Kidney epithelial cell (primary cell): ENCODE data around the gene UBE2K. TPM values are rescaled to one million over a fixed set of nuclear protein-coding genes. Genes with fewer than 3 reads are reported as not detected.
"Not testable (repeated sequence)": the region's sequence is repeated elsewhere in the genome, so short reads cannot be mapped to it uniquely, and the experiment has no call there.

Source experiments
- DNase-seq: peaks from one replicate; pipeline ENCODE4 v3.0.0-alpha.2; 2010; ENCODE audit warnings: low read depth
- H3K27me3 ChIP-seq: 2 replicates; pipeline ENCODE4 v1.6.0; 2011; ENCODE audit warnings: low read length; ENCODE audit not compliant: control insufficient read depth, insufficient read depth
- H3K36me3 ChIP-seq: 2 replicates; pipeline ENCODE4 v1.5.1; 2011; ENCODE audit warnings: low read length; ENCODE audit not compliant: control insufficient read depth, insufficient read depth
- H3K4me3 ChIP-seq: 2 replicates; pipeline ENCODE4 v1.5.1; 2011; ENCODE audit warnings: low read depth, mild to moderate bottlenecking, control low read depth, low read length
- CTCF ChIP-seq: IDR thresholded peaks from 2 replicates; pipeline ENCODE4 v1.5.1; 2011; ENCODE audit warnings: mild to moderate bottlenecking, moderate library complexity, low read length, control low read depth, inconsistent platforms; ENCODE audit not compliant: insufficient read depth, poor library complexity, severe bottlenecking
- total RNA-seq: library from RNA; depleted of rRNA; stranded (reverse); fragments of >200 nt; gene quantifications from 2 replicates; pipeline ENCODE4 v1.2.3, GENCODE V29; 2015

UBE2K gene
- total RNA-seq, 1 donor from 2014 or later: 24.9 TPM

GRCh38 chr4:39655876-39656275, 42.1 kb upstream of the UBE2K start:
- Histone ChIP-seq H3K27me3 (no peaks in the 10 kb centered on the region), H3K4me3 (no peak overlapping the region), H3K36me3 (no peaks in the 10 kb centered on the region)
- TF ChIP-seq CTCF: no peak
- DNase-seq: no peak

- not testable (repeated sequence) for H3K36me3 ChIP-seq, H3K4me3 ChIP-seq, H3K27me3 ChIP-seq, DNase-seq
Measured at GRCh38 chr4:39656638-39657037, 41.3 kb upstream of the UBE2K start.

GRCh38 chr4:39657465-39657864, 40.5 kb upstream of the UBE2K start:
- Histone ChIP-seq H3K36me3 (no peaks in the 10 kb centered on the region), H3K27me3 (no peaks in the 10 kb centered on the region), H3K4me3 (no peak overlapping the region)
- no peak for TF ChIP-seq CTCF
- no peak for DNase-seq

GRCh38 chr4:39658756-39659155, 39.2 kb upstream of the UBE2K start:
- H3K36me3 ChIP-seq: no peaks in the 10 kb centered on the region
- peak; percentile 27 for TF ChIP-seq CTCF
- H3K27me3 ChIP-seq: no peaks in the 10 kb centered on the region
- DNase-seq: no peak
- H3K4me3 ChIP-seq: no peak overlapping the region

GRCh38 chr4:39660045-39660444, 37.9 kb upstream of the UBE2K start:
- H3K27me3 ChIP-seq: no peaks in the 10 kb centered on the region
- no peak for TF ChIP-seq CTCF
- H3K36me3 ChIP-seq: no peaks in the 10 kb centered on the region
- DNase-seq: no peak
- H3K4me3 ChIP-seq: no peak overlapping the region

GRCh38 chr4:39660757-39661156, 37.2 kb upstream of the UBE2K start:
- no peaks in the 10 kb centered on the region for H3K27me3 ChIP-seq
- no peaks in the 10 kb centered on the region for H3K36me3 ChIP-seq
- no peak overlapping the region for H3K4me3 ChIP-seq
- no peak for TF ChIP-seq CTCF
- DNase-seq: no peak
